Measurements from ENCODE around the gene CBR1.

DNA sequence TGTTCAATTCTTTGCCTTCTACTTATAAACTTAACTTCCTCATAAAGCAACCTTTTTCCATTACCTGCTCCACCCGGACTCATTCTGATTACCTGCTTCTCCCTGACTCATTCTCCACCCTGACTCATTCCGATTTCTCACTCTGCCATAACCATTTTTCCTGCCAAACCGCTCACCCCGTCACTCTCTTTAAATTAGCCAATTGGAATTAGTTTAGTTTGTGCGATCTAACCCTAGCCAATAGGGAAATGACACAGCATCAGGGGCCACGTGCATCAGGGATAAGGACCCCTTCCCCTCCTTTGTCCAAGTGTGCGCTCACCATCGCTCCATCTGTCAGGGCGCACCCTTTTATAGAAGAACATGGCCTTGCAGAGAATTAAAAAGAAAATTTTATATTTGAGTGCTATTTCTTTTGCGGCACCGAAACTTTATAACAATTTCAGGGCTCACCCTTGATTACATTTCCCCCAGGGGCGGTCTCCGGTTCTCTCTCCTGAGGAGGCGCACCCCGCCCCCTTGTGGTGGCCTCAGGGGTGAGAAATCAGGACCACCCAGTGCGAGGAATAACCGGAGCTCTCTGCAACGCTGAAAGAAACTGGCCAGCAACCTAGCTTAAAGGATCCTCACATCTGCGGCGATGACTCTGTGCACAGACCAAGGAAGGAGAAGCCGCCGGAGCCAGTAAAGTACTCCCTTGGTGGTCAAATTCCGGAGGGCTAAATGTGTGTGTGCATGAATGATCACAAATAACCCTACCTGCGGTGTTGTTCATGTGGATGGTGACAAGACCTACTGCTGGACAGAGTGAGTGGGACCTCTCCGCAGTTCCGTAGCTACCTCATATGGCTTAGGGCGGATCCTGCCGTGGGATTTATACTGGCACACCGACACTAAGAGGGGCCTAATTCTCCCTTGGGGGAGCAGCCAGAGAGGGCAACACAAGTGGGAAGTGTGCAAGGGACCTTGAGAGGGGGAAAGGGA lies 34.8 kb downstream of the CBR1 start:
- TF ChIP-seq, protein P1, sequence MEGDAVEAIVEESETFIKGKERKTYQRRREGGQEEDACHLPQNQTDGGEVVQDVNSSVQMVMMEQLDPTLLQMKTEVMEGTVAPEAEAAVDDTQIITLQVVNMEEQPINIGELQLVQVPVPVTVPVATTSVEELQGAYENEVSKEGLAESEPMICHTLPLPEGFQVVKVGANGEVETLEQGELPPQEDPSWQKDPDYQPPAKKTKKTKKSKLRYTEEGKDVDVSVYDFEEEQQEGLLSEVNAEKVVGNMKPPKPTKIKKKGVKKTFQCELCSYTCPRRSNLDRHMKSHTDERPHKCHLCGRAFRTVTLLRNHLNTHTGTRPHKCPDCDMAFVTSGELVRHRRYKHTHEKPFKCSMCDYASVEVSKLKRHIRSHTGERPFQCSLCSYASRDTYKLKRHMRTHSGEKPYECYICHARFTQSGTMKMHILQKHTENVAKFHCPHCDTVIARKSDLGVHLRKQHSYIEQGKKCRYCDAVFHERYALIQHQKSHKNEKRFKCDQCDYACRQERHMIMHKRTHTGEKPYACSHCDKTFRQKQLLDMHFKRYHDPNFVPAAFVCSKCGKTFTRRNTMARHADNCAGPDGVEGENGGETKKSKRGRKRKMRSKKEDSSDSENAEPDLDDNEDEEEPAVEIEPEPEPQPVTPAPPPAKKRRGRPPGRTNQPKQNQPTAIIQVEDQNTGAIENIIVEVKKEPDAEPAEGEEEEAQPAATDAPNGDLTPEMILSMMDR (IDR thresholded peaks at IDR 0.05): peak; percentile 76
- TF ChIP-seq REST (IDR thresholded peaks at IDR 0.05; ENCODE audit: insufficient read depth in 1 of 2, low read depth in 2 of 2, low read length in 1 of 2): no peak
- TF ChIP-seq SIN3A (IDR thresholded peaks at IDR 0.05; ENCODE audit: borderline replicate concordance, insufficient read depth, low read depth, low read length): no peak
- TF ChIP-seq POLR2AphosphoS5 (IDR thresholded peaks at IDR 0.05; ENCODE audit: low read depth, low read length): no peak
- no peak for TF ChIP-seq TCF7L2 (IDR thresholded peaks at IDR 0.05; ENCODE audit: low read depth, low read length)

All from Panc1 (cell line).